HepG2 (cell line): ENCODE measurements around the gene MSI2. TPM values are rescaled to one million over a fixed set of nuclear protein-coding genes. Genes with fewer than 3 reads are reported as not detected.
A peak's percentile ranks its signal among the peaks of the same experiment; 100 is the strongest.

ENCODE experiments used
- CREM ChIP-seq, 2 experiments: sonication (generic) in 1 of 2; formaldehyde crosslinking in 1 of 2; IDR thresholded peaks; 2 replicates each; pipeline versions ENCODE4 v1.4.0 to v1.6.1; 2016 to 2020; ENCODE audit warnings: antibody characterized with exemption in 1 of 2, mild to moderate bottlenecking in 1 of 2, missing genetic modification reagents in 1 of 2
- ELF3 ChIP-seq: IDR thresholded peaks from 2 replicates; pipeline ENCODE4 v1.6.1; 2016; ENCODE audit warnings: missing genetic modification reagents, missing compliant biosample characterization
- GRHL1 ChIP-seq: sonication (generic); formaldehyde crosslinking; conservative IDR thresholded peaks from 2 replicates; pipeline ENCODE4 v1.8.0; 2022; ENCODE audit warnings: missing genetic modification reagents
- HNF4G ChIP-seq, 2 experiments: sonication (generic) in 1 of 2; formaldehyde crosslinking in 1 of 2; IDR thresholded peaks; 2 replicates each; pipeline versions ENCODE4 v1.4.0 to v1.6.1; 2011 to 2020; ENCODE audit warnings: borderline replicate concordance in 2 of 2, low read depth in 2 of 2, mild to moderate bottlenecking in 2 of 2, low read length in 1 of 2, missing genetic modification reagents in 1 of 2, moderate library complexity in 1 of 2
- HOXD1 ChIP-seq: sonication (generic); formaldehyde crosslinking; IDR thresholded peaks from 2 replicates; pipeline ENCODE4 v1.5.0; 2020; ENCODE audit warnings: missing genetic modification reagents
- KLF16 ChIP-seq, 2 experiments: sonication (generic) in 1 of 2; formaldehyde crosslinking in 1 of 2; IDR thresholded peaks; 2 replicates each; pipeline versions ENCODE4 v1.6.1 to v1.8.0; 2016 to 2023; ENCODE audit warnings: missing genetic modification reagents in 2 of 2, missing compliant biosample characterization in 1 of 2
- LCORL ChIP-seq, 2 experiments: fragments of 450-650 bp in 1 of 2; sonication (generic) in 1 of 2; formaldehyde crosslinking in 1 of 2; IDR thresholded peaks; 2 replicates each; pipeline versions ENCODE4 v1.5.0 to v1.6.1; 2017 to 2020; ENCODE audit warnings: antibody characterized with exemption in 1 of 2, missing genetic modification reagents in 1 of 2
- NCOA2 ChIP-seq: sonication (generic); formaldehyde crosslinking; IDR thresholded peaks from 2 replicates; pipeline ENCODE4 v1.8.0; 2022; ENCODE audit warnings: inconsistent platforms
- NFKBIZ ChIP-seq: IDR thresholded peaks from 2 replicates; pipeline ENCODE4 v1.6.1; 2018; ENCODE audit warnings: missing genetic modification reagents, missing compliant biosample characterization
- NR2C2 ChIP-seq: sonication (generic); formaldehyde crosslinking; IDR thresholded peaks from 2 replicates; pipeline ENCODE4 v1.4.0; 2020; ENCODE audit warnings: missing genetic modification reagents, mild to moderate bottlenecking, moderate library complexity, borderline replicate concordance
- RBAK ChIP-seq: sonication (generic); formaldehyde crosslinking; IDR thresholded peaks from 2 replicates; pipeline ENCODE4 v1.5.1; 2020; ENCODE audit warnings: mild to moderate bottlenecking, missing genetic modification reagents
- SAP130 ChIP-seq: IDR thresholded peaks from 2 replicates; pipeline ENCODE4 v1.6.1; 2016; ENCODE audit warnings: low read depth
- SRSF1 ChIP-seq: fragments of 200-400 bp; formaldehyde crosslinking; optimal IDR thresholded peaks from 2 replicates; pipeline ENCODE3; 2017; ENCODE audit warnings: mild to moderate bottlenecking, low read depth, low read length, moderate library complexity
- ZBTB20 ChIP-seq: sonication (generic); formaldehyde crosslinking; IDR thresholded peaks from 2 replicates; pipeline ENCODE4 v1.8.1; 2023; ENCODE audit warnings: missing genetic modification reagents, low read depth, mild to moderate bottlenecking, borderline replicate concordance
- ZFP1 ChIP-seq: IDR thresholded peaks from 2 replicates; pipeline ENCODE4 v1.6.1; 2016
- ZFY ChIP-seq: sonication (generic); formaldehyde crosslinking; IDR thresholded peaks from 2 replicates; pipeline ENCODE4 v1.4.0; 2020; ENCODE audit warnings: missing genetic modification reagents
- ZHX1 ChIP-seq: sonication (generic); formaldehyde crosslinking; IDR thresholded peaks from 2 replicates; pipeline ENCODE4 v1.8.1; 2022; ENCODE audit warnings: low read depth, mild to moderate bottlenecking, missing genetic modification reagents
- ZMYM3 ChIP-seq: sonication (generic); formaldehyde crosslinking; IDR thresholded peaks from 2 replicates; pipeline ENCODE4 v1.5.1; 2020; ENCODE audit warnings: mild to moderate bottlenecking, missing genetic modification reagents
- ZNF281 ChIP-seq: sonication (generic); formaldehyde crosslinking; IDR thresholded peaks from 2 replicates; pipeline ENCODE4 v1.4.0; 2020; ENCODE audit warnings: missing genetic modification reagents, borderline replicate concordance
- ZNF350 ChIP-seq: sonication (generic); formaldehyde crosslinking; IDR thresholded peaks from 2 replicates; pipeline ENCODE4 v1.4.0; 2020; ENCODE audit warnings: mild to moderate bottlenecking, low read depth, missing genetic modification reagents, borderline replicate concordance
- ZNF552 ChIP-seq: sonication (generic); formaldehyde crosslinking; IDR thresholded peaks from 2 replicates; pipeline ENCODE4 v1.9.0; 2022; ENCODE audit warnings: missing genetic modification reagents, mild to moderate bottlenecking, borderline replicate concordance
- polyA plus RNA-seq, 8 experiments: library from polyadenylated mRNA; depleted of rRNA in 3 of 8; stranded (reverse) in 7 of 8; unstranded in 1 of 8; fragments of >200 nt; fragmentation: Illumina TruSeq in 4 of 8; extraction: Trizol in 4 of 8; gene quantifications; 2 replicates each; pipeline versions ENCODE4 v1.2.1 to v1.2.3, GENCODE V29; 2011 to 2016; ENCODE audit warnings: low read depth in 4 of 8, missing spikeins in 1 of 8, mixed read lengths in 1 of 8; ENCODE audit not compliant: insufficient read depth in 1 of 8
- total RNA-seq, 5 experiments: library from RNA; depleted of rRNA; stranded (reverse); fragments of >200 nt; fragmentation: Illumina TruSeq; extraction: Trizol; gene quantifications; 2 replicates each; pipeline ENCODE4 v1.2.3, GENCODE V29; 2016; ENCODE audit warnings: low read depth in 1 of 5

The MSI2 gene
- total and polyA plus RNA-seq, 2 of the 13 experiments (the other 11 are each of a cell fraction or from before 2014, with no cell fraction given), result 77.5 to 78.4 TPM

GRCh38 chr17:57609125-57609877, 353.0 kb downstream of the MSI2 start (continued):
- no peak for TF ChIP-seq GRHL1 (CRISPR knock-in tag)
- 0 out of 2 replicates have a peak, but pooled peaks have one; percentile 36 for TF ChIP-seq RBAK (CRISPR knock-in tag)
- TF ChIP-seq ZFY, result peak; percentile 71; the same call in 1 of the 2 replicates
- peak; percentile 81; the same call in 1 of the 2 replicates for TF ChIP-seq ZFP1 (CRISPR knock-in tag)
- TF ChIP-seq ZBTB20, result no peak; the same call in 1 of the 2 replicates
- TF ChIP-seq LCORL (IDR thresholded peaks at IDR 0.05), result no peak
- peak; percentile 90 for TF ChIP-seq LCORL (CRISPR knock-in tag; IDR thresholded peaks at IDR 0.05)
- peak; percentile 79; the same call in 1 of the 2 replicates for TF ChIP-seq ZNF552 (CRISPR knock-in tag)
- peak; percentile 11 for TF ChIP-seq SRSF1
- 0 out of 2 replicates have a peak, but pooled peaks have one; percentile 64 for TF ChIP-seq ZNF281 (CRISPR knock-in tag)
- peak; percentile 63 for TF ChIP-seq SAP130 (CRISPR knock-in tag)
- peak; percentile 4; the same call in 1 of the 2 replicates for TF ChIP-seq HNF4G (IDR thresholded peaks at IDR 0.05; ENCODE audit: borderline replicate concordance, low read depth, low read length)
- TF ChIP-seq HNF4G (CRISPR knock-in tag; IDR thresholded peaks at IDR 0.05; ENCODE audit: borderline replicate concordance, low read depth), result peak; percentile 68; the same call in 1 of the 2 replicates
- TF ChIP-seq CREM (IDR thresholded peaks at IDR 0.05), result peak; percentile 51; the same call in 1 of the 2 replicates
- TF ChIP-seq CREM (CRISPR knock-in tag; IDR thresholded peaks at IDR 0.05), result no peak
- TF ChIP-seq ZHX1 (CRISPR knock-in tag), result 0 out of 2 replicates have a peak, but pooled peaks have one; percentile 18
- peak; percentile 91 for TF ChIP-seq NCOA2 (CRISPR knock-in tag)
- TF ChIP-seq ZNF350 (CRISPR knock-in tag), result peak; percentile 86
- peak in 1 of 2 experiments; percentile 89; a peak in 2 of 4 replicates for TF ChIP-seq KLF16 (CRISPR knock-in tag; IDR thresholded peaks at IDR 0.05)
- TF ChIP-seq NFKBIZ (CRISPR knock-in tag), result peak; percentile 38; the same call in 1 of the 2 replicates
- peak; percentile 47; the same call in 1 of the 2 replicates for TF ChIP-seq NR2C2 (CRISPR knock-in tag)
- TF ChIP-seq ZMYM3, result peak; percentile 63
- TF ChIP-seq HOXD1 (CRISPR knock-in tag), result peak; percentile 80; the same call in 1 of the 2 replicates
- peak; percentile 92 for TF ChIP-seq ELF3
